Activated B cell treated with CpG ODN at 0.5 μM for 24 hours (primary cell): ENCODE data around the gene TGFBI. TPM values are rescaled to one million over a fixed set of nuclear protein-coding genes. Genes with fewer than 3 reads are reported as not detected.

Experiments
- ATAC-seq: fragments of 200-7000 bp; cut with Tn5 transposase; one replicate; pipeline ENCODE4 v1.10.0; 2021; ENCODE audit warnings: low read depth, mild to moderate bottlenecking, moderate library complexity
- CTCF ChIA-PET: fragments of 350-600 bp; sonication (Branson Sonifier 250); formaldehyde crosslinking; loops from one replicate; lab custom pipeline; 2021; ENCODE audit warnings: antibody characterized with exemption; lab: Charles Lee
- POLR2A ChIA-PET: fragments of 350-600 bp; sonication (Branson Sonifier 250); formaldehyde crosslinking; loops from one replicate; lab custom pipeline; 2021; ENCODE audit warnings: antibody characterized with exemption; lab: Charles Lee
- DNase-seq: peaks from one replicate; pipeline ENCODE4 v3.0.0; 2022
- H3K27ac Mint-ChIP-seq: one replicate; pipeline ENCODE4 v1.8.0; 2020; ENCODE audit warnings: mixed read lengths
- H3K27me3 Mint-ChIP-seq: one replicate; pipeline ENCODE4 v1.8.0; 2021; ENCODE audit warnings: mixed read lengths
- H3K36me3 Mint-ChIP-seq: one replicate; pipeline ENCODE4 v1.8.0; 2021; ENCODE audit warnings: low read depth, mixed read lengths
- H3K4me1 Mint-ChIP-seq: one replicate; pipeline ENCODE4 v1.8.0; 2021; ENCODE audit warnings: mixed read lengths
- H3K4me3 Mint-ChIP-seq: one replicate; pipeline ENCODE4 v1.8.0; 2020; ENCODE audit warnings: mild to moderate bottlenecking, mixed read lengths
- H3K9me3 Mint-ChIP-seq: one replicate; pipeline ENCODE4 v1.8.0; 2020; ENCODE audit warnings: mixed read lengths
- CTCF ChIP-seq: fragments of 200-600 bp; IDR thresholded peaks from one replicate; pipeline ENCODE4 v1.8.0; 2022; ENCODE audit warnings: antibody characterized with exemption, mild to moderate bottlenecking
- intact Hi-C: fragments of 100-400 bp; cut with micrococcal nuclease; formaldehyde crosslinking; loops from one replicate; pipeline ENCODE4 v1.15.1; 2024
- total RNA-seq: library from RNA; stranded (reverse); gene quantifications from 2 replicates; pipeline ENCODE4 v1.2.3, GENCODE V29; 2022

Gene TGFBI
- total RNA-seq, result 1.1 and 1.3 TPM in 2 replicates

GRCh38 chr5:136028782-136029742 lies at the start of gene TGFBI:
Gene TGFBI, plus strand, starts transcription at chr5:136028988. Its CDS starts 68 bp downstream, at chr5:136029056.
- ChIA-PET CTCF (no interaction called here), POLR2A (no interaction called here)
- DNase-seq, result no peak
- no peaks in the 10 kb centered on the region for H3K9me3 Mint-ChIP-seq
- no peak for TF ChIP-seq CTCF
- ATAC-seq, result no peak
- H3K4me3 Mint-ChIP-seq, result no peak within 1 kb of the TSS
- H3K27ac Mint-ChIP-seq, result no peak within 1 kb of the TSS
- intact Hi-C loops, result no loop called here
- H3K36me3 Mint-ChIP-seq, result no peaks in the 10 kb centered on the region
- H3K27me3 Mint-ChIP-seq, result peaks cover 24% of the 10 kb centered on the region
- peaks cover 7% of the 10 kb centered on the region for H3K4me1 Mint-ChIP-seq

- Mint-ChIP-seq H3K9me3 (no peaks in the 10 kb centered on the region), H3K27me3 (peaks cover 37% of the 10 kb centered on the region), H3K4me1 (no peaks in the 10 kb centered on the region), H3K4me3 (no peak overlapping the region), H3K36me3 (no peaks in the 10 kb centered on the region), H3K27ac (no peak overlapping the region)
- ATAC-seq (no peak), DNase-seq (no peak)
- CTCF ChIA-PET, result no interaction called here
- no peak for TF ChIP-seq CTCF
- intact Hi-C loops, result no loop called here
- POLR2A ChIA-PET, result no interaction called here
Observed at GRCh38 chr5:135978993-135979392, 49.8 kb upstream of the TGFBI start.

- ATAC-seq, result no peak
- POLR2A ChIA-PET, result no interaction called here
Observed at GRCh38 chr5:135979510-135979909, 49.3 kb upstream of the TGFBI start.

GRCh38 chr5:135980620-135981019 lies 48.2 kb upstream of the TGFBI start:
- Mint-ChIP-seq H3K36me3 (no peaks in the 10 kb centered on the region), H3K4me3 (no peak overlapping the region), H3K27me3 (peaks cover 25% of the 10 kb centered on the region), H3K9me3 (no peaks in the 10 kb centered on the region), H3K4me1 (no peaks in the 10 kb centered on the region), H3K27ac (no peak overlapping the region)
- POLR2A ChIA-PET, result no interaction called here
- CTCF ChIA-PET, result no interaction called here
- DNase-seq, result no peak
- TF ChIP-seq CTCF, result no peak
- ATAC-seq, result no peak
- intact Hi-C loops, result no loop called here

More at GRCh38 chr5:135979510-135979909, 49.3 kb upstream of the TGFBI start:
- Mint-ChIP-seq H3K27ac (no peak overlapping the region), H3K9me3 (no peaks in the 10 kb centered on the region), H3K4me1 (no peaks in the 10 kb centered on the region), H3K27me3 (peaks cover 35% of the 10 kb centered on the region), H3K4me3 (no peak overlapping the region), H3K36me3 (no peaks in the 10 kb centered on the region)
- no peak for DNase-seq
- intact Hi-C loops, result no loop called here
- no peak for TF ChIP-seq CTCF
- CTCF ChIA-PET, result no interaction called here

- Mint-ChIP-seq H3K4me1 (no peaks in the 10 kb centered on the region), H3K27me3 (peaks cover 16% of the 10 kb centered on the region), H3K4me3 (no peak overlapping the region), H3K27ac (no peak overlapping the region), H3K36me3 (no peaks in the 10 kb centered on the region), H3K9me3 (no peaks in the 10 kb centered on the region)
- ATAC-seq (no peak), DNase-seq (no peak)
- no peak for TF ChIP-seq CTCF
- CTCF ChIA-PET, result no interaction called here
- POLR2A ChIA-PET, result no interaction called here
- intact Hi-C loops, result no loop called here
Observed at GRCh38 chr5:135985951-135986350, 42.8 kb upstream of the TGFBI start.
